A549 (cell line): ENCODE results near the gene ZNHIT6. TPM values are rescaled to one million over a fixed set of nuclear protein-coding genes. Genes with fewer than 3 reads are reported as not detected.

Experiments used
- ATAC-seq, 2 experiments: fragments of 200-7000 bp in 1 of 2; fragments of >200 bp in 1 of 2; cut with Nextera tagmentation in 1 of 2; cut with Tn5 transposase in 1 of 2; 3 replicates each; pipeline versions ENCODE4 v1.8.0 to v1.9.1; 2018 to 2020; ENCODE audit warnings: mild to moderate bottlenecking in 1 of 2, moderate library complexity in 1 of 2
- CTCF ChIA-PET: fragments of 300-600 bp; sonication (Branson Sonifier 250); formaldehyde crosslinking; extraction: SDS; loops from one replicate; lab custom pipeline; 2021; ENCODE audit warnings: antibody characterized with exemption, inconsistent platforms; lab: Yijun Ruan, JAX
- POLR2A ChIA-PET: fragments of 350-600 bp; formaldehyde crosslinking; extraction: SDS; loops from one replicate; lab custom pipeline; 2021; ENCODE audit warnings: antibody characterized with exemption, inconsistent platforms; lab: Yijun Ruan, JAX
- DNase-seq, 2 experiments: peaks; one replicate each; pipeline versions ENCODE4 v3.0.0 to v3.0.0-alpha.2; 2011 to 2016; ENCODE audit warnings: low read depth in 1 of 2, low spot score in 1 of 2
- FAIRE-seq: peaks from 2 replicates; lab custom pipeline; 2011; peaks lifted over from hg19 to GRCh38; lab: Jason Lieb, UNC
- H3K27ac ChIP-seq, 2 experiments: fragments of >200 bp; sonication (Bioruptor Twin); formaldehyde crosslinking; 3 replicates each; pipeline ENCODE4 v1.5.1; 2016 to 2017
- H3K4me1 ChIP-seq: fragments of >200 bp; sonication (Bioruptor Twin); formaldehyde crosslinking; 3 replicates; pipeline ENCODE4 v1.6.1; 2016
- H3K4me2 ChIP-seq: fragments of >200 bp; sonication (Bioruptor Twin); formaldehyde crosslinking; 3 replicates; pipeline ENCODE4 v1.6.1; 2016
- H3K4me3 ChIP-seq: fragments of >200 bp; sonication (Bioruptor Twin); formaldehyde crosslinking; 3 replicates; pipeline ENCODE4 v1.5.1; 2016
- H3K9me3 ChIP-seq: fragments of >200 bp; sonication (Bioruptor Twin); formaldehyde crosslinking; 3 replicates; pipeline ENCODE4 v1.6.1; 2016
- CBX2 ChIP-seq: fragments of 200-600 bp; sonication (generic); IDR thresholded peaks from 2 replicates; pipeline ENCODE4 v1.6.1; 2016; ENCODE audit warnings: low read depth, mild to moderate bottlenecking, borderline replicate concordance
- CEBPB ChIP-seq, 2 experiments: fragments of >200 bp in 1 of 2; sonication (Bioruptor Twin) in 1 of 2; formaldehyde crosslinking in 1 of 2; IDR thresholded peaks; 2 replicates each; pipeline ENCODE4 v1.6.1; 2012 to 2016
- CHD2 ChIP-seq: fragments of 150-350 bp; IDR thresholded peaks from 2 replicates; pipeline ENCODE4 v1.6.1; 2014; ENCODE audit warnings: low read length; ENCODE audit not compliant: partially characterized antibody
- CHD4 ChIP-seq: fragments of 200-600 bp; sonication (generic); IDR thresholded peaks from 2 replicates; pipeline ENCODE4 v1.6.1; 2016; ENCODE audit warnings: antibody characterized with exemption, mild to moderate bottlenecking, borderline replicate concordance
- EHMT2 ChIP-seq: fragments of 200-600 bp; sonication (generic); IDR thresholded peaks from 2 replicates; pipeline ENCODE4 v1.6.1; 2016; ENCODE audit warnings: antibody characterized with exemption, low read depth, mild to moderate bottlenecking, moderate library complexity
- ESRRA ChIP-seq: fragments of 150-350 bp; IDR thresholded peaks from 2 replicates; pipeline ENCODE4 v1.6.1; 2014; ENCODE audit warnings: mild to moderate bottlenecking, low read length, borderline replicate concordance
- FOSB ChIP-seq: fragments of 250-450 bp; sonication (Bioruptor Pico); IDR thresholded peaks from 2 replicates; pipeline ENCODE4 v1.5.0; 2020; ENCODE audit warnings: mild to moderate bottlenecking, moderate library complexity
- FOXS1 ChIP-seq: fragments of 250-450 bp; sonication (Bioruptor Pico); IDR thresholded peaks from 2 replicates; pipeline ENCODE4 v1.5.0; 2020; ENCODE audit warnings: mild to moderate bottlenecking, moderate library complexity
- HEYL ChIP-seq: fragments of 250-450 bp; sonication (Bioruptor Pico); IDR thresholded peaks from 2 replicates; pipeline ENCODE4 v1.8.0; 2021; ENCODE audit warnings: mild to moderate bottlenecking, moderate library complexity
- HOXB5 ChIP-seq: fragments of 250-450 bp; sonication (Bioruptor Pico); IDR thresholded peaks from 2 replicates; pipeline ENCODE4 v1.5.0; 2020; ENCODE audit warnings: mild to moderate bottlenecking, moderate library complexity
- JUN ChIP-seq, 2 experiments: fragments of >200 bp; sonication (Bioruptor Twin); formaldehyde crosslinking; IDR thresholded peaks; 2 replicates in 1 of 2; 3 replicates in 1 of 2; pipeline ENCODE4 v1.6.1; 2016 to 2017
- JUNB ChIP-seq: fragments of >200 bp; sonication (Bioruptor Twin); formaldehyde crosslinking; IDR thresholded peaks from 2 replicates; pipeline ENCODE4 v1.6.1; 2016
- KDM1A ChIP-seq: fragments of 200-600 bp; sonication (generic); IDR thresholded peaks from 2 replicates; pipeline ENCODE4 v1.6.1; 2016; ENCODE audit warnings: low read depth, mild to moderate bottlenecking
- MAZ ChIP-seq: fragments of 150-350 bp; IDR thresholded peaks from 2 replicates; pipeline ENCODE4 v1.6.1; 2014; ENCODE audit warnings: antibody characterized with exemption, low read depth, low read length, borderline replicate concordance
- NFE2L2 ChIP-seq: fragments of 150-350 bp; conservative IDR thresholded peaks from 2 replicates; pipeline ENCODE4 v1.6.1; 2014; ENCODE audit warnings: low read length
- NPAS2 ChIP-seq: fragments of 250-450 bp; sonication (Bioruptor Pico); IDR thresholded peaks from 2 replicates; pipeline ENCODE4 v1.8.0; 2022; ENCODE audit warnings: mild to moderate bottlenecking, moderate library complexity, borderline replicate concordance
- PHF8 ChIP-seq: fragments of 200-600 bp; sonication (generic); IDR thresholded peaks from 2 replicates; pipeline ENCODE4 v1.6.1; 2016; ENCODE audit warnings: low read depth, mild to moderate bottlenecking, antibody characterized with exemption, moderate library complexity, borderline replicate concordance
- POLR2A ChIP-seq: IDR thresholded peaks from 2 replicates; pipeline ENCODE4 v1.6.1; 2012; ENCODE audit warnings: mild to moderate bottlenecking, low read length
- RFX5 ChIP-seq: fragments of 450-650 bp; IDR thresholded peaks from 2 replicates; pipeline ENCODE4 v1.7.1; 2014; ENCODE audit warnings: antibody characterized with exemption, mild to moderate bottlenecking, moderate library complexity
- SREBF2 ChIP-seq: fragments of 450-650 bp; IDR thresholded peaks from 2 replicates; pipeline ENCODE4 v1.6.1; 2014; ENCODE audit warnings: mild to moderate bottlenecking, moderate library complexity
- TFCP2L1 ChIP-seq: fragments of 250-450 bp; sonication (Bioruptor Pico); IDR thresholded peaks from 2 replicates; pipeline ENCODE4 v1.5.0; 2021; ENCODE audit warnings: mild to moderate bottlenecking
- ZC3H11A ChIP-seq: fragments of 450-650 bp; IDR thresholded peaks from 2 replicates; pipeline ENCODE4 v1.6.1; 2014; ENCODE audit warnings: antibody characterized with exemption, mild to moderate bottlenecking
- WGBS: methylation state at CpG from one replicate; pipeline ENCODE4 v1.1.6; 2017; ENCODE audit errors: missing lambda C conversion rate; 5-methylcytosine and 5-hydroxymethylcytosine counted together
- polyA plus RNA-seq, 4 experiments: library from polyadenylated mRNA; depleted of rRNA in 3 of 4; stranded (reverse); fragments of >200 nt; fragmentation: RNase III in 1 of 4; extraction: RNeasy Plus Mini Kit Qiagen cat#74134 plus additional on column Dnase treatment in 1 of 4; gene quantifications; 2 replicates in 3 of 4; 3 replicates in 1 of 4; pipeline ENCODE4 v1.2.3, GENCODE V29; 2011 to 2017
- TF ChIP-seq, protein P1 (sequence below): IDR thresholded peaks from 2 replicates; pipeline ENCODE4 v1.6.1; 2012; ENCODE audit warnings: low read depth, borderline replicate concordance
- TF ChIP-seq, protein P2 (sequence below): fragments of >200 bp; sonication (Bioruptor Twin); formaldehyde crosslinking; IDR thresholded peaks from 3 replicates; pipeline ENCODE4 v1.6.1; 2016

The ZNHIT6 gene
- polyA plus RNA-seq, 2 of the 4 experiments (the other 2 are of a cell fraction), result 20.3 to 31.4 TPM

DNA sequence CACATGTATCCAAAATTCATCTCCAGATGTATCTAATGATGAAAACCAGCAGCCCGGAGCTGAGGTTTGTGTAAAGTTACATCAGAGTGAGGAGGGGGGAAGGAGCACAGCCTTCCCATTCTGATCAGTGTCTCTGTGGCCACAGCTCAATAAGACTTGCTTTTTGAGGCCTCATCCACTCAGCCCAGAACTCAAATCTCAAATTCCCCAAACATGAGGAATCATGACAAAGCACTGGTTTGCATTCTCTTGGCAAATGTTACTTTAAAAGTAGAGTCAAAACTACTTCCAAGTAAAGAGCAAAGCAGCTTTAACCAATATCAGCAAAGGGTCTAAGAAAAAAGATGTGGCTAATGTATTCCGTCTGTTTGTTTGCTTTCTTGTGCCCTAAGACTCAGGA lies 96.8 kb downstream of the ZNHIT6 start:
- FAIRE-seq, result no peak
- POLR2A ChIA-PET, result interaction anchor here (2.3 kb wide), 1 partner anchor 30 kb away, joined by 26 read pairs; the partner anchor contains the start of gene CCN1
- CTCF ChIA-PET, result interaction anchor here (1.0 to 3.6 kb wide), 5 partner anchors 19 to 407 kb away, joined by 3 to 20 read pairs (median 6); no protein-coding TSS in a partner anchor
- Histone ChIP-seq H3K9me3 (no peaks in the 10 kb centered on the region), H3K27ac (peak overlapping the region; percentile 79 to 86), H3K4me2 (peak overlapping the region; percentile 67), H3K4me3 (no peak overlapping the region), H3K4me1 (peaks cover 68% of the 10 kb centered on the region)
- TF ChIP-seq TFCP2L1 (CRISPR knock-in tag), result no peak
- no peak for TF ChIP-seq JUN (IDR thresholded peaks at IDR 0.05)
- no peak for TF ChIP-seq EHMT2
- TF ChIP-seq MAZ, result no peak
- TF ChIP-seq, protein P1, sequence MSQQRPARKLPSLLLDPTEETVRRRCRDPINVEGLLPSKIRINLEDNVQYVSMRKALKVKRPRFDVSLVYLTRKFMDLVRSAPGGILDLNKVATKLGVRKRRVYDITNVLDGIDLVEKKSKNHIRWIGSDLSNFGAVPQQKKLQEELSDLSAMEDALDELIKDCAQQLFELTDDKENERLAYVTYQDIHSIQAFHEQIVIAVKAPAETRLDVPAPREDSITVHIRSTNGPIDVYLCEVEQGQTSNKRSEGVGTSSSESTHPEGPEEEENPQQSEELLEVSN, result no peak
- TF ChIP-seq SREBF2, result no peak
- WGBS, result 73% methylated on average over 2 of the region's 2 CpGs
- ATAC-seq, result no peak
- DNase-seq, result no peak

GRCh38 chr1:85609976-85610375 lies 98.3 kb downstream of the ZNHIT6 start:
- Histone ChIP-seq H3K9me3 (no peaks in the 10 kb centered on the region), H3K4me1 (peaks cover 82% of the 10 kb centered on the region), H3K27ac (peak overlapping the region; percentile 91 to 92; a peak in 5 of 6 replicates)
- no peak for DNase-seq
- CTCF ChIA-PET, result interaction anchor here (3.9 kb wide), 1 partner anchor 83 kb away, joined by 14 read pairs; no protein-coding TSS in a partner anchor
- FAIRE-seq, result no peak
- TF ChIP-seq PHF8, result no peak
- 0 out of 4 replicates have a peak, but pooled peaks of 1 of the 2 experiments have one; percentile 14 for TF ChIP-seq CEBPB (IDR thresholded peaks at IDR 0.05)
- TF ChIP-seq, all 56 proteins: peak for 1
- H3K4me3 ChIP-seq, result no peak overlapping the region
- ATAC-seq, result no peak
- H3K4me2 ChIP-seq, result peak overlapping the region; percentile 33
- POLR2A ChIA-PET, result no interaction called here

DNA sequence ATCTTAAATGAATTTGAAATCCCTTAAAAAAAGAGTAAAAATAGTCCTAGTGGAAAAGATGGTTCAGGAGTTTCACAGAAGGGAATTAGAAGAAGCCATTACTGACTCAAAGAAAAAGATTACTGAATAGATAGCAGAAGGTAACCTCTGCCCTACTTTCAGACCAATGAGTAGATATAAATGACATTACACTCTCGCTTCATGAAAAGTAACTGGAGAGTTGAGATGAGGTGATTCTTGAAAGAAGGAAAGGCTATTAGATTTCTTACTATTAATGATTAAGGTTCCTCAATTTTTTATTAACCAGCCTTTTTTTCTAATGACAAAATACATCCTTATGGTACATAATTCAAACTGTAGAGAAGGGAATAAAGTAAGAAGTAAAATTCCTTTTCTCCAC lies 99.4 kb downstream of the ZNHIT6 start:
- H3K4me2 ChIP-seq, result peak overlapping the region; percentile 69; the same call in 1 of the 3 replicates
- ATAC-seq (no peak), FAIRE-seq (no peak), DNase-seq (no peak)
- H3K4me1 ChIP-seq, result peaks cover 86% of the 10 kb centered on the region
- no peak overlapping the region for H3K4me3 ChIP-seq
- CTCF ChIA-PET, result interaction anchor here (0.7 to 5.7 kb wide), 5 partner anchors 27 to 301 kb away, joined by 3 to 22 read pairs (median 7); partner anchors contain the start of gene CCN1
- TF ChIP-seq FOSB, result no peak
- TF ChIP-seq CHD2, result no peak
- no peak for TF ChIP-seq ESRRA
- no peak for TF ChIP-seq SREBF2
- TF ChIP-seq JUNB, result no peak
- TF ChIP-seq NPAS2, result no peak
- TF ChIP-seq NFE2L2, result no peak
- TF ChIP-seq HOXB5 (CRISPR knock-in tag), result no peak
- TF ChIP-seq, protein P2, sequence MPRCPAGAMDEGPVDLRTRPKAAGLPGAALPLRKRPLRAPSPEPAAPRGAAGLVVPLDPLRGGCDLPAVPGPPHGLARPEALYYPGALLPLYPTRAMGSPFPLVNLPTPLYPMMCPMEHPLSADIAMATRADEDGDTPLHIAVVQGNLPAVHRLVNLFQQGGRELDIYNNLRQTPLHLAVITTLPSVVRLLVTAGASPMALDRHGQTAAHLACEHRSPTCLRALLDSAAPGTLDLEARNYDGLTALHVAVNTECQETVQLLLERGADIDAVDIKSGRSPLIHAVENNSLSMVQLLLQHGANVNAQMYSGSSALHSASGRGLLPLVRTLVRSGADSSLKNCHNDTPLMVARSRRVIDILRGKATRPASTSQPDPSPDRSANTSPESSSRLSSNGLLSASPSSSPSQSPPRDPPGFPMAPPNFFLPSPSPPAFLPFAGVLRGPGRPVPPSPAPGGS, result no peak
- TF ChIP-seq ZC3H11A, result no peak
- no peak for TF ChIP-seq TFCP2L1 (CRISPR knock-in tag)
- no peak for TF ChIP-seq CBX2
- no peak for TF ChIP-seq HEYL (CRISPR knock-in tag)
- POLR2A ChIA-PET, result no interaction called here
- no peaks in the 10 kb centered on the region for H3K9me3 ChIP-seq
- H3K27ac ChIP-seq, result peak overlapping the region; percentile 91 to 92
- 77% methylated on average over 1 of the region's 1 CpG for WGBS

GRCh38 chr1:85607921-85608265 lies 100.3 kb downstream of the ZNHIT6 start:
- H3K9me3 ChIP-seq, result no peaks in the 10 kb centered on the region
- no peak for FAIRE-seq
- no peak overlapping the region for H3K4me3 ChIP-seq
- peak overlapping the region; percentile 91 to 92 for H3K27ac ChIP-seq
- H3K4me1 ChIP-seq, result peaks cover 79% of the 10 kb centered on the region
- H3K4me2 ChIP-seq, result peak overlapping the region; percentile 69
- ChIA-PET CTCF (interaction anchor here (1.3 to 5.7 kb wide), 5 partner anchors 26 to 300 kb away, joined by 3 to 22 read pairs (median 7); no protein-coding TSS in a partner anchor), POLR2A (interaction anchor here (1.0 to 2.6 kb wide), 4 partner anchors 21 to 100 kb away, joined by 5 to 25 read pairs (median 14); partner anchors contain the start of genes CCN1 and ZNHIT6)
- no peak for TF ChIP-seq FOXS1 (CRISPR knock-in tag)
- TF ChIP-seq KDM1A, result no peak
- TF ChIP-seq CHD4, result no peak
- no peak for TF ChIP-seq MAZ
- TF ChIP-seq RFX5, result no peak
- no peak for TF ChIP-seq EHMT2
- TF ChIP-seq POLR2A, result no peak
- ATAC-seq, result no peak
- DNase-seq, result no peak
- 71% methylated on average over 4 of the region's 4 CpGs for WGBS
